NCI-H2107 (cell line): ENCODE data around the gene ODAM.
"Not testable (repeated sequence)": the region's sequence is repeated elsewhere in the genome, so short reads cannot be mapped to it uniquely, and the experiment has no call there.

Experiments used
- DNase-seq: peaks from one replicate; lab custom pipeline; 2025; lab: John Stamatoyannopoulos, UW

ODAM gene, protein sequence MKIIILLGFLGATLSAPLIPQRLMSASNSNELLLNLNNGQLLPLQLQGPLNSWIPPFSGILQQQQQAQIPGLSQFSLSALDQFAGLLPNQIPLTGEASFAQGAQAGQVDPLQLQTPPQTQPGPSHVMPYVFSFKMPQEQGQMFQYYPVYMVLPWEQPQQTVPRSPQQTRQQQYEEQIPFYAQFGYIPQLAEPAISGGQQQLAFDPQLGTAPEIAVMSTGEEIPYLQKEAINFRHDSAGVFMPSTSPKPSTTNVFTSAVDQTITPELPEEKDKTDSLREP

DNA sequence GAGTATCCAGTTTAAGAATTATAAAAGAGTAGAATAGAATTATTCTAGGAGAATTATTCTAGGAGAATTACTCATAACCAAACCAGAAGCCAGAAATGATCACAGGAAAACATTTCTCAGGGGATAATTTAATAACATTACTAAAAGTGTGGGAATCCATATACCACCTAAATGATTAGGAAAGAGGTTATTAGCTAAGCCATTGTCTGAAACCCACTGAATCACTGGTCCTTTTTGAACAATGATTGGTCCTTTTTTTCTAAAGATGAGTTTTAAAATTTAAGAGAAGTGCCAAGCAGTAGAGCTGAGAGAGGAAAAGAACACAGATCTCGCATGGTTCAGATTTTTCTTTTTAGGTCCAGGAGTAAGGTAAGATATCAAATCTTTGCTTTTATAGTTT, at the start of gene ODAM:
Gene ODAM (plus strand): TSS at position 301 of the 400 bp plus-strand sequence. CDS start 819 bp downstream, outside the sequence.
- DNase-seq, result no peak

- DNase-seq, result no peak
Measured at GRCh38 chr4:70151271-70151670, 44.3 kb upstream of the ODAM start.

- DNase-seq, result no peak
Measured at GRCh38 chr4:70152088-70152487, 43.4 kb upstream of the ODAM start.

DNA sequence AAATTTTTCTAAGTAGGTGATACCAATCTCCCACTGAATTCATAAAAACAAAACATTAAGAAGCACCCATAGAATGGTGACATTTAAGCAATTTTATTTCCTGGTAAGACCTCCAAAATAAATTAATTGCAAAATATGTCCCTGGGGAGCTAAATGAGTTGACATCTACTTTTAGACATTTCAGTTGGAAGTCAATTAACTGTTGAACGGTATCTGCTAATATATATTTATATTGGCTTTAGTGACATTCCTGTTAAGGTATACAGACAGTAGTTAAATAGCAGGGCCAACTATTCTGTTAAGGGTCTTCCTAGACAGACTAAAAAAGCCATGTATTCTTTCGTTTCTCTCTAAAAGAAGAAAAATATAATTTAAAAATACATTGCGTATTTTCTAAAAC, 41.6 kb upstream of the ODAM start, which contains the start of gene PRR27:
Gene PRR27 (plus strand): TSS at position 301 of the 400 bp plus-strand sequence. CDS start 139 bp downstream, outside the sequence.
- DNase-seq, result no peak

GRCh38 chr4:70158576-70158975, 36.9 kb upstream of the ODAM start:
- no peak for DNase-seq

- no peak for DNase-seq
Measured at GRCh38 chr4:70177090-70177489, 18.4 kb upstream of the ODAM start.

GRCh38 chr4:70178075-70178660, 17.4 kb upstream of the ODAM start:
- DNase-seq, result no peak

DNA sequence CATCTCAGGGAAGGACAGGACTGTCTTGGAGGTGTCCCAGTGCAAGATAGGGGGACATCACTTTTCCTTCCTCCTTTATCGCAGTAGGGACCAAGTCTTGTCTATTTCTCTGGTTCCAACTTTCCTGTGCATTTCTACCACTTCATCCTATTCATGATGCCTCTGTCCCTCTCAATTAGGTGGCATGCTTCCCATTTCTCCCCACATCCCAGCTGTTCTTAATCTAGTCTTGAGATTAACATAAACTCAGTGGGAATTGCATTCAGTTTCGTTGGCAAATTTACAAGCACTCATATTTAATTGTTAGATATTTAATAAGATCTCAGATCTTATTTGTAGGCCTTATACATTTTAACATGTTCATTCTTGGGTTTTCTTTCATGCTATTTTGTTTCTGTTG, 15.7 kb upstream of the ODAM start:
- DNase-seq, result no peak

GRCh38 chr4:70181864-70182263, 13.7 kb upstream of the ODAM start:
- DNase-seq, result no peak

GRCh38 chr4:70182517-70183167, 12.9 kb upstream of the ODAM start:
- no peak for DNase-seq

GRCh38 chr4:70183168-70183939, 12.2 kb upstream of the ODAM start:
- DNase-seq, result no peak

- no peak for DNase-seq
Measured at GRCh38 chr4:70183940-70184246, 11.6 kb upstream of the ODAM start.

DNA sequence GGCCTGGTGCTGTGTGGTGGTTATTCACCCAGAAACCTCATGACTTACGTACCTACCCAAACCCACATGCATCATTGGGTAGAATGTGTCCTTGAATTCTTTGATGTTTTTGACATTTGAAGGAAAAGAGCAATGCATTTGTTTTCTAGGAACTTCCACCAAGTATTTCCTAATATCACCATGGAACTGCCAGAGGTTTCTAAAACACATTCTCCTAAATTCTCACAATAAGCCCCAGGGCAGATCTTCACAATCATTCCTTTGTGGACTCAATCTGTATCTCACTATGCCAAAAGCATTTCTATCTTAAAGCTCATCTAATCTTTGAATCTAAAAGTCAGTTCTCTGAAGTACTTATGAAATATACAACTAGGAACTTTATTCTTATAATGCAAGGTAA, 8.3 kb upstream of the ODAM start:
- no peak for DNase-seq

DNA sequence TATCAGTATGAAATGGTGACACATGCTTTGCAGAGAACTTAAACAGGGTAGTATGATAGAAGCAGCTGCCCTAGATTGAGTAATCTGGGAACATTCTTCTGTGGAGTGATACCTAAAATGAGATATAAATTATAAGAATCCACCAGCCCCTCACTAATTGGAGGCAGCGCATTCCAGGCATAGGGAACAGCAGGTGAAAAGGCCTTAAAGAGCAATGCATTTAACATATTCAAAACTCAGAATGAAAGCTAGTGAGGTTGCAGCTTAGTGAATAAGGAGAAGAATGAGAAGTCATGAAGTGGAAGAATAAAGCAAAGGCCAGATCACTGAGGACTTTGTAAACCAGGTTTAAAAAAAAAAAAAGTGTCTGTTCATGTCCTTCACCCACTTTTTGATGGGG, 4.9 kb upstream of the ODAM start:
- DNase-seq, result no peak

DNA sequence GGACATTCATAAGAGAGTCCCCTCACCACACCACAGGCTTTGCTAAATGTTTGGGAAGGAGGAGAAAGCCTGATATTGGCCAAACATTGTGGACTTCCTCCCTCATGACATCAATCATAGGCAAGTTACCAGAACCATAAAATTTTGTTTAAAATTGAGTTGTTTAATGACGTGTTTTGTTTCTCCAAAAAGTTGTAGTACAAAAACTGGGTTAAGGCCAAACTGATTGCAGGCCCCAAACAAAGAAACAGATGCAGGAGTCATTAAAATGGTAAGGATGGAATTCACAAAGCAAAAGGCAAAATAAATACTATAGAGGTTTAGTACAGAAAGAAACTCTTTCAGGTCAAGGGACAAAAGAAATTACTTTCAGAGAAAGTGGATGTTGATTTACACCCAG, 3.9 kb upstream of the ODAM start:
- DNase-seq, result no peak

DNA sequence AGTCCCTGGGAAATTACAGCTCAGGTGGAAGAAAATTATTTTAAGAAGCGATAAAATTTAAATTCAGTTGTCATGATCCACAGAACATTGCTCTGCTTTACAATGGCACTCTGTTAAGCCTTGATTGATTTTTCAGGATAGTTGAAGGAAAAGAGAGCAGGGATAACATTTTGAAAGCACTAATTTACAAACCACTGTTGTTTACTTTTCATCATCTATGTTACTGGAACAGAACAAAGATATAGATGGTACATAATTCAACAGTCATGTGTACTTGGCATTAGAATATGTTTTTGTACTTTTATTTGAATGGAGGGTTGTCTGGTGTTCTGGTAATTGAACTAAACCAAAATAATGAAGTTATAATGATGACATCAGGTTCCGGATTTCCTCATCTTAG, 2.6 kb upstream of the ODAM start:
- DNase-seq, result no peak

- DNase-seq, result no peak
Measured at GRCh38 chr4:70196857-70197256, 1.3 kb downstream of the ODAM start.

GRCh38 chr4:70197842-70198241, 2.3 kb downstream of the ODAM start:
- no peak for DNase-seq

DNA sequence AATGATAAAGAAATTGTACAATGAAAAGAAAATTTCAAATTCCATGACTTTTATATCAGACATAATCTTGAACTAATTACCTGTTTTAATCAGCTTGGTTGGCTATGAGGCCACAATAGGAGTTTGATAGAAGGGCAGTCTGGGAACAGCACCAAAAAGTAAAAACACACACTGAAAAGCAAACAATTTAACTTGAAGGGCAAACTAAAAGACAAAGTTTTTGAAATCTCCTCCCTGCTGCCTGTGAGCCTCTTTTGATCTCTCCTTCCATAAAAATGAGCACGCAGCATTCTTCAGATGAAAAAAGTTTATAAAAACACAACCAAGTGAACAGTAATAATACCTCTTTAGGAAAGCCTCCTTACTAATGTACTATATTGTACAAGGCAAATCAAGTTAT, 8.1 kb downstream of the ODAM start:
- no peak for DNase-seq

- not testable (repeated sequence) for DNase-seq
Measured at GRCh38 chr4:70212752-70213151, 17.2 kb downstream of the ODAM start.

- not testable (repeated sequence) for DNase-seq
Measured at GRCh38 chr4:70216109-70216508, 20.6 kb downstream of the ODAM start.

DNA sequence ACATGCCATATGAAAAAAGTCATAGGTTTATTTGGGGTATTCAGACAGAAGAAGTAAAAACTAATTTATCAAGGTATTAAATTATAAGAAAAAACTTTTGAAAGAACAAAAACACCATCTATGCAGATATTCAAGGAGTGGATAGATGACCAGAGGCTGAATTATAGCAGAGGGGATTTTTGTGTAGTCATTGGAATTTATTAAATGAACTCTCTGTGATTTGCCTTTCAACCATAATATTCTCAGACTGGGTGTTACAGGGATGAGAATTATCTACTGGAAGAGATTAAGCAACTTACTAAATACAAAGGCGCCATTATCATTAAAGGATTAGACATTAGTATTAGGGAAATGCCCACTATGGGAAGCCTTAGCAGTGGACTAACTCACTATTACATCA, 21.0 kb downstream of the ODAM start:
- not testable (repeated sequence) for DNase-seq

- not testable (repeated sequence) for DNase-seq
Measured at GRCh38 chr4:70221389-70221788, 25.9 kb downstream of the ODAM start.
